HEK293 (cell line): ENCODE results near the gene EXOG.

ENCODE experiments used
- CTCF ChIA-PET: fragments of 350-600 bp; formaldehyde crosslinking; extraction: SDS; loops from one replicate; lab custom pipeline; 2021; ENCODE audit warnings: antibody characterized with exemption; lab: Yijun Ruan, JAX
- POLR2A ChIA-PET: fragments of 300-600 bp; formaldehyde crosslinking; extraction: SDS; loops from one replicate; lab custom pipeline; 2020; ENCODE audit warnings: antibody characterized with exemption, inconsistent platforms; lab: Yijun Ruan, JAX
- H3K27ac ChIP-seq: fragments of 200-500 bp; sonication (Bioruptor generic); 2 replicates; pipeline ENCODE4 v1.5.1; 2014; ENCODE audit warnings: low read depth, low read length, control low read depth, inconsistent platforms; ENCODE audit errors: extremely low read depth
- H3K36me3 ChIP-seq, 2 experiments: fragments of 200-500 bp in 1 of 2; sonication (Bioruptor generic) in 1 of 2; 1 replicate in 1 of 2; 2 replicates in 1 of 2; pipeline ENCODE4 v1.5.1; 2014 to 2017; ENCODE audit warnings: inconsistent platforms in 2 of 2, low read length in 2 of 2; ENCODE audit not compliant: control insufficient read depth in 2 of 2, insufficient read depth in 1 of 2
- H3K4me1 ChIP-seq: fragments of 200-500 bp; sonication (Bioruptor generic); 2 replicates; pipeline ENCODE4 v1.5.1; 2014; ENCODE audit warnings: mild to moderate bottlenecking, low read length, inconsistent platforms; ENCODE audit not compliant: control insufficient read depth, insufficient read depth
- H3K4me3 ChIP-seq: 2 replicates; pipeline ENCODE4 v1.5.1; 2011; ENCODE audit warnings: low read depth, mild to moderate bottlenecking, control low read depth, low read length, moderate library complexity
- H3K9me3 ChIP-seq: fragments of 200-500 bp; sonication (Bioruptor generic); 2 replicates; pipeline ENCODE4 v1.5.1; 2014; ENCODE audit warnings: low read depth, low read length, inconsistent platforms; ENCODE audit not compliant: control insufficient read depth, insufficient read depth
- FEZF1 ChIP-seq: fragments of 450-650 bp; formaldehyde crosslinking; IDR thresholded peaks from 2 replicates; pipeline ENCODE4 v1.5.1; 2016; ENCODE audit warnings: missing biosample characterization, missing genetic modification characterization
- OSR2 ChIP-seq: fragments of 450-650 bp; formaldehyde crosslinking; IDR thresholded peaks from 2 replicates; pipeline ENCODE4 v1.5.1; 2016; ENCODE audit warnings: missing biosample characterization, missing genetic modification characterization
- PRDM2 ChIP-seq: fragments of 450-650 bp; formaldehyde crosslinking; IDR thresholded peaks from 2 replicates; pipeline ENCODE4 v1.5.1; 2016; ENCODE audit warnings: missing biosample characterization, missing genetic modification characterization, borderline replicate concordance
- SCRT2 ChIP-seq: fragments of 450-650 bp; formaldehyde crosslinking; IDR thresholded peaks from 2 replicates; pipeline ENCODE4 v1.5.1; 2016; ENCODE audit warnings: missing biosample characterization, missing genetic modification characterization
- SP7 ChIP-seq: fragments of 450-650 bp; formaldehyde crosslinking; IDR thresholded peaks from 2 replicates; pipeline ENCODE4 v1.5.1; 2016; ENCODE audit warnings: missing biosample characterization, missing genetic modification characterization
- TRIM28 ChIP-seq: IDR thresholded peaks from 2 replicates; pipeline ENCODE4 v1.6.1; 2011; ENCODE audit warnings: low read length, control low read depth, borderline replicate concordance
- ZBTB8A ChIP-seq: fragments of 450-650 bp; formaldehyde crosslinking; IDR thresholded peaks from 2 replicates; pipeline ENCODE4 v1.5.1; 2016; ENCODE audit warnings: missing biosample characterization, missing genetic modification characterization
- ZFP41 ChIP-seq: fragments of 450-650 bp; formaldehyde crosslinking; IDR thresholded peaks from 2 replicates; pipeline ENCODE4 v1.5.1; 2016; ENCODE audit warnings: missing biosample characterization, missing genetic modification characterization, borderline replicate concordance
- ZNF132 ChIP-seq: fragments of 450-650 bp; formaldehyde crosslinking; IDR thresholded peaks from 2 replicates; pipeline ENCODE4 v1.5.1; 2017; ENCODE audit warnings: missing biosample characterization, missing genetic modification characterization, borderline replicate concordance
- ZNF175 ChIP-seq: fragments of 450-650 bp; formaldehyde crosslinking; IDR thresholded peaks from 2 replicates; pipeline ENCODE4 v1.5.1; 2016; ENCODE audit warnings: missing biosample characterization, missing genetic modification characterization
- ZNF23 ChIP-seq: fragments of 450-650 bp; formaldehyde crosslinking; IDR thresholded peaks from 2 replicates; pipeline ENCODE4 v1.5.1; 2016; ENCODE audit warnings: missing biosample characterization, missing genetic modification characterization, borderline replicate concordance
- ZNF239 ChIP-seq: fragments of 450-650 bp; formaldehyde crosslinking; IDR thresholded peaks from 2 replicates; pipeline ENCODE4 v1.5.1; 2016; ENCODE audit warnings: missing biosample characterization, missing genetic modification characterization
- ZNF350 ChIP-seq: fragments of 450-650 bp; formaldehyde crosslinking; IDR thresholded peaks from 2 replicates; pipeline ENCODE4 v1.5.0; 2017; ENCODE audit warnings: missing biosample characterization, mild to moderate bottlenecking, missing genetic modification characterization
- ZNF596 ChIP-seq: fragments of 450-650 bp; IDR thresholded peaks from 2 replicates; pipeline ENCODE4 v1.5.0; 2018; ENCODE audit warnings: missing biosample characterization, mild to moderate bottlenecking, missing genetic modification characterization, moderate library complexity
- ZNF626 ChIP-seq: fragments of 450-650 bp; sonication (Bioruptor Pico); formaldehyde crosslinking; IDR thresholded peaks from 2 replicates; pipeline ENCODE4 v1.5.1; 2018; ENCODE audit warnings: missing biosample characterization, missing genetic modification characterization, inconsistent platforms
- ZNF830 ChIP-seq: fragments of 450-650 bp; IDR thresholded peaks from 2 replicates; pipeline ENCODE4 v1.5.0; 2018; ENCODE audit warnings: missing biosample characterization, missing genetic modification characterization, low read depth, mild to moderate bottlenecking, moderate library complexity
- TF ChIP-seq, protein P1 (sequence below): fragments of 450-650 bp; formaldehyde crosslinking; conservative IDR thresholded peaks from 2 replicates; pipeline ENCODE4 v1.5.1; 2016; ENCODE audit warnings: low read depth, missing biosample characterization, missing genetic modification characterization
- TF ChIP-seq, protein P2 (sequence below): fragments of 450-650 bp; formaldehyde crosslinking; IDR thresholded peaks from 2 replicates; pipeline ENCODE4 v1.5.1; 2016; ENCODE audit warnings: missing biosample characterization, missing genetic modification characterization
- TF ChIP-seq, protein P3 (sequence below): fragments of 450-650 bp; formaldehyde crosslinking; IDR thresholded peaks from 2 replicates; pipeline ENCODE4 v1.5.1; 2016; ENCODE audit warnings: missing biosample characterization, missing genetic modification characterization, low read depth
- TF ChIP-seq, protein P4 (sequence below): fragments of 450-650 bp; formaldehyde crosslinking; IDR thresholded peaks from 2 replicates; pipeline ENCODE4 v1.5.1; 2016; ENCODE audit warnings: missing biosample characterization, missing genetic modification characterization

The EXOG gene

GRCh38 chr3:38453075-38453912, 42.8 kb upstream of the EXOG start, which contains the start of gene ACVR2B:
Gene ACVR2B (plus strand): TSS chr3:38453890. CDS start chr3:38454323, 433 bp downstream.
- ChIA-PET CTCF (no interaction called here), POLR2A (interaction anchor here (0.6 kb wide), 1 partner anchor 316 kb away, joined by 5 read pairs; the partner anchor contains the start of gene ACAA1)
- Histone ChIP-seq H3K4me1 (peaks cover 5% of the 10 kb centered on the region), H3K9me3 (no peaks in the 10 kb centered on the region), H3K4me3 (peak within 1 kb of the TSS; percentile 77), H3K36me3 (no peaks in the 10 kb centered on the region), H3K27ac (peak within 1 kb of the TSS; percentile 95)
- TF ChIP-seq ZBTB8A (tag by site-specific recombination): peak; percentile 51; the same call in 1 of the 2 replicates
- no peak for TF ChIP-seq ZNF23
- TF ChIP-seq ZNF132 (tag by site-specific recombination): no peak
- TF ChIP-seq, protein P1, sequence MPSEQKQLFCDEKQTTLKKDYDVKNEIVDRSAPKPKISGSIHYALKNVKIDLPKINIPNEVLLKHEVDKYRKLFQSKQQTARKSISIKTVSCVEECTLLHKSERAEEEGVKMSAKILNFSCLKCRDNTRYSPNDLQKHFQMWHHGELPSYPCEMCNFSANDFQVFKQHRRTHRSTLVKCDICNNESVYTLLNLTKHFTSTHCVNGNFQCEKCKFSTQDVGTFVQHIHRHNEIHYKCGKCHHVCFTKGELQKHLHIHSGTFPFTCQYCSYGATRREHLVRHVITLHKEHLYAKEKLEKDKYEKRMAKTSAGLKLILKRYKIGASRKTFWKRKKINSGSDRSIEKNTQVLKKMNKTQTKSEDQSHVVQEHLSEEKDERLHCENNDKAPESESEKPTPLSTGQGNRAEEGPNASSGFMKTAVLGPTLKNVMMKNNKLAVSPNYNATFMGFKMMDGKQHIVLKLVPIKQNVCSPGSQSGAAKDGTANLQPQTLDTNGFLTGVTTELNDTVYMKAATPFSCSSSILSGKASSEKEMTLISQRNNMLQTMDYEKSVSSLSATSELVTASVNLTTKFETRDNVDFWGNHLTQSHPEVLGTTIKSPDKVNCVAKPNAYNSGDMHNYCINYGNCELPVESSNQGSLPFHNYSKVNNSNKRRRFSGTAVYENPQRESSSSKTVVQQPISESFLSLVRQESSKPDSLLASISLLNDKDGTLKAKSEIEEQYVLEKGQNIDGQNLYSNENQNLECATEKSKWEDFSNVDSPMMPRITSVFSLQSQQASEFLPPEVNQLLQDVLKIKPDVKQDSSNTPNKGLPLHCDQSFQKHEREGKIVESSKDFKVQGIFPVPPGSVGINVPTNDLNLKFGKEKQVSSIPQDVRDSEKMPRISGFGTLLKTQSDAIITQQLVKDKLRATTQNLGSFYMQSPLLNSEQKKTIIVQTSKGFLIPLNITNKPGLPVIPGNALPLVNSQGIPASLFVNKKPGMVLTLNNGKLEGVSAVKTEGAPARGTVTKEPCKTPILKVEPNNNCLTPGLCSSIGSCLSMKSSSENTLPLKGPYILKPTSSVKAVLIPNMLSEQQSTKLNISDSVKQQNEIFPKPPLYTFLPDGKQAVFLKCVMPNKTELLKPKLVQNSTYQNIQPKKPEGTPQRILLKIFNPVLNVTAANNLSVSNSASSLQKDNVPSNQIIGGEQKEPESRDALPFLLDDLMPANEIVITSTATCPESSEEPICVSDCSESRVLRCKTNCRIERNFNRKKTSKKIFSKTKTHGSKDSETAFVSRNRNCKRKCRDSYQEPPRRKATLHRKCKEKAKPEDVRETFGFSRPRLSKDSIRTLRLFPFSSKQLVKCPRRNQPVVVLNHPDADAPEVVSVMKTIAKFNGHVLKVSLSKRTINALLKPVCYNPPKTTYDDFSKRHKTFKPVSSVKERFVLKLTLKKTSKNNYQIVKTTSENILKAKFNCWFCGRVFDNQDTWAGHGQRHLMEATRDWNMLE (tag by site-specific recombination): no peak
- TF ChIP-seq, protein P2, sequence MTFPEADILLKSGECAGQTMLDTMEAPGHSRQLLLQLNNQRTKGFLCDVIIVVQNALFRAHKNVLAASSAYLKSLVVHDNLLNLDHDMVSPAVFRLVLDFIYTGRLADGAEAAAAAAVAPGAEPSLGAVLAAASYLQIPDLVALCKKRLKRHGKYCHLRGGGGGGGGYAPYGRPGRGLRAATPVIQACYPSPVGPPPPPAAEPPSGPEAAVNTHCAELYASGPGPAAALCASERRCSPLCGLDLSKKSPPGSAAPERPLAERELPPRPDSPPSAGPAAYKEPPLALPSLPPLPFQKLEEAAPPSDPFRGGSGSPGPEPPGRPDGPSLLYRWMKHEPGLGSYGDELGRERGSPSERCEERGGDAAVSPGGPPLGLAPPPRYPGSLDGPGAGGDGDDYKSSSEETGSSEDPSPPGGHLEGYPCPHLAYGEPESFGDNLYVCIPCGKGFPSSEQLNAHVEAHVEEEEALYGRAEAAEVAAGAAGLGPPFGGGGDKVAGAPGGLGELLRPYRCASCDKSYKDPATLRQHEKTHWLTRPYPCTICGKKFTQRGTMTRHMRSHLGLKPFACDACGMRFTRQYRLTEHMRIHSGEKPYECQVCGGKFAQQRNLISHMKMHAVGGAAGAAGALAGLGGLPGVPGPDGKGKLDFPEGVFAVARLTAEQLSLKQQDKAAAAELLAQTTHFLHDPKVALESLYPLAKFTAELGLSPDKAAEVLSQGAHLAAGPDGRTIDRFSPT: no peak
- no peak for TF ChIP-seq ZFP41 (tag by site-specific recombination)
- TF ChIP-seq PRDM2 (tag by site-specific recombination): no peak
- no peak for TF ChIP-seq SCRT2 (tag by site-specific recombination)
- TF ChIP-seq ZNF830 (tag by site-specific recombination): no peak
- peak; percentile 52 for TF ChIP-seq FEZF1 (tag by site-specific recombination)
- TF ChIP-seq TRIM28: no peak
- TF ChIP-seq ZNF239: no peak
- TF ChIP-seq, protein P3, sequence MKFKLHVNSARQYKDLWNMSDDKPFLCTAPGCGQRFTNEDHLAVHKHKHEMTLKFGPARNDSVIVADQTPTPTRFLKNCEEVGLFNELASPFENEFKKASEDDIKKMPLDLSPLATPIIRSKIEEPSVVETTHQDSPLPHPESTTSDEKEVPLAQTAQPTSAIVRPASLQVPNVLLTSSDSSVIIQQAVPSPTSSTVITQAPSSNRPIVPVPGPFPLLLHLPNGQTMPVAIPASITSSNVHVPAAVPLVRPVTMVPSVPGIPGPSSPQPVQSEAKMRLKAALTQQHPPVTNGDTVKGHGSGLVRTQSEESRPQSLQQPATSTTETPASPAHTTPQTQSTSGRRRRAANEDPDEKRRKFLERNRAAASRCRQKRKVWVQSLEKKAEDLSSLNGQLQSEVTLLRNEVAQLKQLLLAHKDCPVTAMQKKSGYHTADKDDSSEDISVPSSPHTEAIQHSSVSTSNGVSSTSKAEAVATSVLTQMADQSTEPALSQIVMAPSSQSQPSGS (tag by site-specific recombination): no peak
- TF ChIP-seq ZNF175: no peak
- no peak for TF ChIP-seq ZNF626 (tag by site-specific recombination)
- TF ChIP-seq ZNF350 (tag by site-specific recombination): no peak
- peak; percentile 20; the same call in 1 of the 2 replicates for TF ChIP-seq SP7 (tag by site-specific recombination)
- no peak for TF ChIP-seq OSR2
- TF ChIP-seq, protein P4, sequence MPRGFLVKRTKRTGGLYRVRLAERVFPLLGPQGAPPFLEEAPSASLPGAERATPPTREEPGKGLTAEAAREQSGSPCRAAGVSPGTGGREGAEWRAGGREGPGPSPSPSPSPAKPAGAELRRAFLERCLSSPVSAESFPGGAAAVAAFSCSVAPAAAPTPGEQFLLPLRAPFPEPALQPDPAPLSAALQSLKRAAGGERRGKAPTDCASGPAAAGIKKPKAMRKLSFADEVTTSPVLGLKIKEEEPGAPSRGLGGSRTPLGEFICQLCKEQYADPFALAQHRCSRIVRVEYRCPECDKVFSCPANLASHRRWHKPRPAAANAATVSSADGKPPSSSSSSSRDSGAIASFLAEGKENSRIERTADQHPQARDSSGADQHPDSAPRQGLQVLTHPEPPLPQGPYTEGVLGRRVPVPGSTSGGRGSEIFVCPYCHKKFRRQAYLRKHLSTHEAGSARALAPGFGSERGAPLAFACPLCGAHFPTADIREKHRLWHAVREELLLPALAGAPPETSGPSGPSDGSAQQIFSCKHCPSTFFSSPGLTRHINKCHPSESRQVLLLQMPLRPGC (tag by site-specific recombination): no peak
- TF ChIP-seq ZNF596 (tag by site-specific recombination): no peak
